ENCODE results near the gene STIM1. TPM values are rescaled to one million over a fixed set of nuclear protein-coding genes. Genes with fewer than 3 reads are reported as not detected.

Gene STIM1
- polyA plus RNA-seq, 1 donor, result 121 TPM

- no peak for DNase-seq
Observed at GRCh38 chr11:4074266-4074665, 218.8 kb downstream of the STIM1 start.

GRCh38 chr11:4076774-4077173 is 221.3 kb downstream of the STIM1 start:
- DNase-seq, result no peak

GRCh38 chr11:4083198-4083597 is 227.7 kb downstream of the STIM1 start:
- no peak for DNase-seq

GRCh38 chr11:4084406-4085125 is 229.1 kb downstream of the STIM1 start:
- no peak for DNase-seq

GRCh38 chr11:4085575-4085974 is 230.1 kb downstream of the STIM1 start:
- DNase-seq, result no peak

GRCh38 chr11:4086575-4087353 is 231.3 kb downstream of the STIM1 start:
- no peak for DNase-seq

- no peak for DNase-seq
Observed at GRCh38 chr11:4087551-4087950, 232.1 kb downstream of the STIM1 start.

GRCh38 chr11:4090258-4090657 is 234.8 kb downstream of the STIM1 start:
- no peak for DNase-seq

- no peak for DNase-seq
Observed at GRCh38 chr11:4092026-4092425, 236.6 kb downstream of the STIM1 start.

- DNase-seq, result no peak
Observed at GRCh38 chr11:4093519-4094347, 238.3 kb downstream of the STIM1 start.

- peak; percentile 96 for DNase-seq
Observed at GRCh38 chr11:4094348-4095291, 239.2 kb downstream of the STIM1 start, which contains the start of gene RRM1. TSS of gene RRM1 (plus strand) at chr11:4094799. CDS start at chr11:4095013, 214 bp downstream.

GRCh38 chr11:4095509-4096230 is 240.2 kb downstream of the STIM1 start:
- peak; percentile 11 for DNase-seq

- no peak for DNase-seq
Observed at GRCh38 chr11:4098026-4098621, 242.7 kb downstream of the STIM1 start.

GRCh38 chr11:4102711-4103110 is 247.2 kb downstream of the STIM1 start:
- DNase-seq, result no peak

- no peak for DNase-seq
Observed at GRCh38 chr11:4103269-4103668, 247.8 kb downstream of the STIM1 start.

GRCh38 chr11:4105916-4106315 is 250.5 kb downstream of the STIM1 start:
- no peak for DNase-seq

- DNase-seq, result no peak
Observed at GRCh38 chr11:4111834-4112233, 256.4 kb downstream of the STIM1 start.

- DNase-seq, result no peak
Observed at GRCh38 chr11:4115128-4115527, 259.7 kb downstream of the STIM1 start.

GRCh38 chr11:4118107-4118506 is 262.6 kb downstream of the STIM1 start:
- DNase-seq, result no peak

GRCh38 chr11:4123218-4123617 is 267.8 kb downstream of the STIM1 start:
- no peak for DNase-seq

- no peak for DNase-seq
Observed at GRCh38 chr11:4125141-4125540, 269.7 kb downstream of the STIM1 start.

Data from hindlimb muscle (tissue), 1 donor.